ENCODE results near the gene RAD51B. TPM values are rescaled to one million over a fixed set of nuclear protein-coding genes. Genes with fewer than 3 reads are reported as not detected.

The RAD51B gene
- total RNA-seq, 6 experiments from 2014 or later, result 2.7 to 5.8 (median 4.3) TPM

- TF ChIP-seq POLR2A (IDR thresholded peaks at IDR 0.05), result no peak
- TF ChIP-seq CTCF (IDR thresholded peaks at IDR 0.05), result no peak
- intact Hi-C loops (cut with DNase I), result no loop called here
- Histone ChIP-seq H3K9me3 (no peaks in the 10 kb centered on the region), H3K27ac (no peak overlapping the region), H3K4me3 (no peak overlapping the region), H3K27me3 (no peaks in the 10 kb centered on the region), H3K36me3 (no peaks in the 10 kb centered on the region), H3K4me1 (peaks cover 0 to 10% (median 4%) of the 10 kb centered on the region in 4 donors)
- ATAC-seq (no peak), DNase-seq (no peak)
- 100% methylated on average over 1 of the region's 1 CpG for WGBS (ENCODE audit: insufficient coverage, low coverage, low lambda C conversion rate, missing lambda C conversion rate)
These were observed 566.9 kb downstream of the RAD51B start for GRCh38 chr14:68386446-68386845.

DNA sequence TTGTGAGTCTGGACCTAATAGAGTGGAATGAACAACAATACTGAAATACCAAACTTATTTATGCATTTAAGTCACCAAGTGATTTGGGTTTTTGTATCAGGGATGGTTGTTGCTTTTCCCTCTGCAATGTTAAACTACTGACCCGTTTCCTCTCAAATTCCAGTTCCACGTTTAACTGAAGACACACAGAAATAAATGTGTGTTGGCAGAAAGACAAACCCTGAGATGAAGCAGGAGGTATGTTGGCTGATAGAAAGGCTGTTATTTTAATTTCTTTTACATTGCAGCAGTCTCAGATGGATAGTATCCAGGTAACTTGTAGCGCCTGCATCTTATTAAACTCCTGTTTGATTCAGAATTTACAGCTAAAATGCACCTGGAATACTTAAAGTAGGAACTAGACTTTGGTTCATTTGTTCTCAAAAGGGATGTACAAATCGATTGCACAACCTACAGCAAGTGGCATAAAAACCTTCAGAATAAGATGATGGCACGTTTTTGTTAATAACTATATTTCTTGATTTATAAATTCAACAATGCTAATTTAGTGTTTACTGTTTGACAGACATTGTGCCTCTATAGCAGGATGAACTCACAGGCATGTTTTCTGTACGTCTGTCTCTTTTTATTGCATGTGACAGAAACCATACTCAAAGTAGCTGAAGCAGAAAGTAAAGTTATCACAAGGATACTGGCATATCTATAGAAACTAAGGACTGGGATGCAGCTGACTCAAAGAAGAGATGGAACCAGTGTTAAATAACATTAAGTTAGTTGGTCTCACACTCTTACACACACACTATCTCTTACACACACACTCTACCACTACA lies 567.6 kb downstream of the RAD51B start:
- H3K36me3 ChIP-seq, result no peaks in the 10 kb centered on the region
- H3K9me3 ChIP-seq, result no peaks in the 10 kb centered on the region
- ATAC-seq (no peak), DNase-seq (no peak)
- no peak for TF ChIP-seq POLR2A (IDR thresholded peaks at IDR 0.05)
- no peak for TF ChIP-seq CTCF (IDR thresholded peaks at IDR 0.05)
- intact Hi-C loops (cut with DNase I), result no loop called here
- 36% methylated on average over 6 of the region's 6 CpGs for WGBS (ENCODE audit: insufficient coverage, low coverage, low lambda C conversion rate, missing lambda C conversion rate)
- H3K4me1 ChIP-seq, result peaks cover 0 to 17% (median 4%) of the 10 kb centered on the region in 4 donors
- no peak overlapping the region for H3K4me3 ChIP-seq
- H3K27me3 ChIP-seq, result no peaks in the 10 kb centered on the region
- H3K27ac ChIP-seq, result no peak overlapping the region

DNA sequence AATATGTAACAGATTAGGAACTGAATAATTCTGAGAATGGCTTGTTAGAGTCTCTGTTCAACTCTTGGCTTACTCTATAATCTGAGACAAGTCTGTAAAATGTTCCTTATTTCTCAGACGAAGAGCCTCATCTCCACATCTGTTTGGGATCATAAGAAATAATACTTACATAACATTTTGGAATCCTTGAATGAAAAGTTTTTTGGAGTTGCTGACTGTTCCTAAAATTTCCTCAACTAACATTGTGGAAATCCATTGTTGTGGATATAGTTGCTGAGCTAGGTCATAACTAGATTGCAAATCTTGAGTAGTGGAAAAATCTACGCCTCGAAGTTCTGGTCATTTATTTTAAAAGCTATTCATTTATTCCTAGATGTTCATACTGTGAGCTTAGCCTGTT lies 570.4 kb downstream of the RAD51B start:
- no peak overlapping the region for H3K27ac ChIP-seq
- intact Hi-C loops (cut with DNase I), result no loop called here
- H3K4me3 ChIP-seq, result no peak overlapping the region
- H3K4me1 ChIP-seq, result peaks cover 0 to 29% (median 12%) of the 10 kb centered on the region in 4 donors
- no peak for TF ChIP-seq CTCF (IDR thresholded peaks at IDR 0.05)
- no peak for TF ChIP-seq POLR2A (IDR thresholded peaks at IDR 0.05)
- DNase-seq (no peak), ATAC-seq (no peak)
- H3K36me3 ChIP-seq, result no peaks in the 10 kb centered on the region
- WGBS (ENCODE audit: insufficient coverage, low coverage, low lambda C conversion rate, missing lambda C conversion rate), result 86% methylated on average over 3 of the region's 3 CpGs
- H3K9me3 ChIP-seq, result no peaks in the 10 kb centered on the region
- no peaks in the 10 kb centered on the region for H3K27me3 ChIP-seq

DNA sequence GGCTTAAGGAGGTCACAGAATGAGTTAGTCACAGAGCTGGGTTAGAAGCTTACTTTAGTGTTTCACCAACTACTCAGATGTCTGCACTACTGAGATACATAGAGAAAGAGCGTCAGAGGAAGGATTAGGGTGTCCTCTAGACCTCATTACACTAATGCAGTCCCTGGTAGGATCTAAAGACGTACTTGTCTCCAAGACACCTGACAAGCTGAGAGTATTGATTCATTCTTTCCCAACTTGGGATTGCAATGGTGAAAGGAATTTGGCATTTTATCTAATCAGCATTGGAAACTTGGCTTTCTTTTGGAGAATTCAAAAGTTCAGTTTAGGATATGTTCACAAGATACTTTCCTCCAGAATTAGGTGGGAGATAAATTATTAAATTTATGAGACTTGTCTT lies 571.2 kb downstream of the RAD51B start:
- no peak for DNase-seq
- peak in 1 of 4 donors; percentile 14 for ATAC-seq
- Histone ChIP-seq H3K4me3 (no peak overlapping the region), H3K36me3 (no peaks in the 10 kb centered on the region), H3K27me3 (no peaks in the 10 kb centered on the region), H3K4me1 (peaks cover 0 to 29% (median 12%) of the 10 kb centered on the region in 4 donors), H3K9me3 (no peaks in the 10 kb centered on the region), H3K27ac (no peak overlapping the region)
- intact Hi-C loops (cut with DNase I), result no loop called here
- TF ChIP-seq POLR2A (IDR thresholded peaks at IDR 0.05) (no peak), CTCF (IDR thresholded peaks at IDR 0.05) (no peak)
- 55% methylated on average over 2 of the region's 2 CpGs for WGBS (ENCODE audit: insufficient coverage, low coverage, low lambda C conversion rate, missing lambda C conversion rate)
